Heart left ventricle (tissue), 16 donors: Measurements from ENCODE around the gene PPP2R3C. TPM values are rescaled to one million over a fixed set of nuclear protein-coding genes. Genes with fewer than 3 reads are reported as not detected.

Source experiments
- ATAC-seq, 4 donors: fragments of 200-7000 bp; cut with Tn5 transposase; one replicate each; pipeline ENCODE4 v1.9.1; 2020 to 2022; ENCODE audit warnings: moderate library complexity in 4 of 4, mild to moderate bottlenecking in 3 of 4, moderate number of reproducible peaks in 1 of 4
- DNase-seq, 5 donors: peaks; one replicate each; pipeline ENCODE4 v3.0.0-alpha.2; 2020
- H3K27ac ChIP-seq, 12 donors: fragments of 200-600 bp; sonication (generic) in 4 of 12; one replicate each; pipeline versions ENCODE4 v1.5.0 to v1.8.0; 2016 to 2022; ENCODE audit warnings: mild to moderate bottlenecking in 2 of 12
- H3K27me3 ChIP-seq, 9 donors: fragments of 200-600 bp; sonication (generic) in 2 of 9; one replicate each; pipeline versions ENCODE4 v1.5.1 to v1.8.0; 2016 to 2022; ENCODE audit warnings: mild to moderate bottlenecking in 3 of 9
- H3K36me3 ChIP-seq, 9 donors: fragments of 200-600 bp; sonication (generic) in 2 of 9; one replicate each; pipeline versions ENCODE4 v1.5.0 to v1.8.0; 2018 to 2022; ENCODE audit warnings: mild to moderate bottlenecking in 2 of 9
- H3K4me1 ChIP-seq, 12 donors: fragments of 200-600 bp; sonication (generic) in 4 of 12; one replicate each; pipeline versions ENCODE4 v1.5.0 to v1.8.0; 2016 to 2022; ENCODE audit warnings: mild to moderate bottlenecking in 3 of 12
- H3K4me3 ChIP-seq, 12 donors: fragments of 200-600 bp; sonication (generic) in 4 of 12; one replicate each; pipeline versions ENCODE4 v1.5.0 to v1.8.0; 2017 to 2022; ENCODE audit warnings: mild to moderate bottlenecking in 9 of 12, moderate library complexity in 4 of 12
- H3K9me3 ChIP-seq, 12 donors: fragments of 200-600 bp; sonication (generic) in 4 of 12; one replicate each; pipeline versions ENCODE4 v1.5.0 to v1.8.0; 2016 to 2022; ENCODE audit warnings: mild to moderate bottlenecking in 1 of 12
- POLR2A ChIP-seq, 2 donors: fragments of 450-650 bp; IDR thresholded peaks; one replicate each; pipeline ENCODE4 v1.6.1; 2017; ENCODE audit warnings: antibody characterized with exemption in 2 of 2, mild to moderate bottlenecking in 2 of 2, moderate library complexity in 2 of 2
- WGBS, 4 donors: extraction: QIAGEN DNeasy Blood & Tissue Kit in 2 of 4; methylation state at CpG; one replicate each; pipeline versions ENCODE4 v1.1.5 to v1.1.7; 2013 to 2018; 5-methylcytosine and 5-hydroxymethylcytosine counted together
- intact Hi-C, 10 donors: fragments of 100-400 bp; cut with DNase I; formaldehyde crosslinking; loops; one replicate each; pipeline versions ENCODE4 v1.11.1 to v1.14.2; 2022
- polyA plus RNA-seq, 2 donors: library from polyadenylated mRNA; stranded (reverse); fragments of 200-250 nt; gene quantifications; one replicate each; pipeline ENCODE4 v1.2.3, GENCODE V29; 2013
- total RNA-seq, 9 donors: library from RNA; depleted of rRNA in 2 of 9; stranded (reverse); fragments of >200 nt in 2 of 9; fragmentation: NEBNext Ultra II Directional in 3 of 9; extraction: Animal tissue kit (Norgen Biotek cat#: 25700) in 3 of 9; gene quantifications; one replicate each; pipeline versions ENCODE4 v1.1.0 to v1.2.4, GENCODE V29; 2016 to 2023
- TF ChIP-seq, protein P1 (sequence below), 12 donors: fragments of 200-600 bp; sonication (generic) in 4 of 12; IDR thresholded peaks; one replicate each; pipeline versions ENCODE4 v1.5.0 to v1.8.0; 2018 to 2022; ENCODE audit warnings: antibody characterized with exemption in 12 of 12, mild to moderate bottlenecking in 5 of 12
- donor health status: ischemic (EF 13 %, LVEDD 7.1; RV severe dilation, severe dysfunction).
- donor health status: healthy with polysubstance abuse.
- donor health status: DM: no; HTN: yes; CAD: no.
- donor health status: DM: no; HTN: no; CAD: no.
- donor health status: ischemic (EF 25% LVEDD 6.9; RV normal size, moderate dysfunction).
- donor health status: ischemic (EF 25% LVEDD 5.7; RV mildly dilated, moderate dysfunction).
- donor health status: healthy.
- donor health status: DM: yes; HTN: yes; CAD: no.
- donor health status: ischemic (EF 35%, LVEDD 5.7; RV mildly dilated, moderate dysfunction).
- donor health status: nonischemic (EF 11% LVEDD 7.7; RV severe dilation, severe dysfunction).
- donor health status: DM: yes; HTN: yes; CAD: no.
- donor health status: PGD.
- donor health status: ischemic (EF 29% LVEDD 5.4; RV normal size, mild dysfunction).
- donor health status: nonischemic (EF 23%, LVEDD 6.1; RV moderate dilation, normal function).

Gene PPP2R3C
- total and polyA plus RNA-seq, 11 donors: 15.2 to 37.3 (median 28.5) TPM

DNA sequence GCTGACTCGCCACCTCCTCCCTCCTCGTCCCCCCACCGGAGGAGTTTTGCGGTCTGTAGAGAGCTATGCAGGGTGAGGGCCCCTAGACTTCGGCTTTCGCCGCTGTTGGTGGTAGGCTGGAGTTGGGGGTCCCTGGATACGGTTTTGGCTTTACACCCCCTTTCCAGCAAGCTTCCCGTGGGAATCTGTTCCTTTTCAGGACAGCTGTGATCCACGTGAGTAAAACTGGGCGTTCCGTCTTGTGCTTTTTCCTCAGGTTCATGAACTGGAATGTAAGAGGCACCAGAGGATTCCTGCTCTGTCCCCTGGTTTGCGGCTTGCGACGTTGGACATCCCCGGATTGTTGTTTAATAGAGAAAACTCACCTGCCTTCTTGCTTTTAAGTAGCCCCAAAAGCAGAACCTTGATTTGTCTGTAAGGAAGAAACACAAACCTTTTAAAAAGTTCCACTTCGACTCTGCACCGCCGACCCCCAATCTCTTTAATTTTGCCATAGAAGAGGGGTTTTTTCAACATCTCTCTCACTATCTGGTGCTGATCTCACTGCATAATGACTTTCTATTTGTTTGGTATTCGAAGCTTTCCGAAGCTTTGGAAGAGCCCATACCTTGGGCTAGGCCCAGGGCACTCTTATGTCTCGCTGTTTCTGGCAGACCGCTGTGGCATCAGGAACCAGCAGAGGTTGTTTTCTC lies 1.1 kb upstream of the PPP2R3C start:
- no peak for DNase-seq
- Histone ChIP-seq H3K4me3 (peak overlapping the region; percentile 55 to 86 (median 68)), H3K36me3 (peaks cover 0 to 30% (median 9%) of the 10 kb centered on the region in 9 donors), H3K27me3 (no peaks in the 10 kb centered on the region), H3K27ac (peak overlapping the region; percentile 91 to 100 (median 96)), H3K9me3 (no peaks in the 10 kb centered on the region), H3K4me1 (peaks cover 0 to 50% (median 18%) of the 10 kb centered on the region in 12 donors)
- no peak for TF ChIP-seq POLR2A (IDR thresholded peaks at IDR 0.05)
- TF ChIP-seq, protein P1, sequence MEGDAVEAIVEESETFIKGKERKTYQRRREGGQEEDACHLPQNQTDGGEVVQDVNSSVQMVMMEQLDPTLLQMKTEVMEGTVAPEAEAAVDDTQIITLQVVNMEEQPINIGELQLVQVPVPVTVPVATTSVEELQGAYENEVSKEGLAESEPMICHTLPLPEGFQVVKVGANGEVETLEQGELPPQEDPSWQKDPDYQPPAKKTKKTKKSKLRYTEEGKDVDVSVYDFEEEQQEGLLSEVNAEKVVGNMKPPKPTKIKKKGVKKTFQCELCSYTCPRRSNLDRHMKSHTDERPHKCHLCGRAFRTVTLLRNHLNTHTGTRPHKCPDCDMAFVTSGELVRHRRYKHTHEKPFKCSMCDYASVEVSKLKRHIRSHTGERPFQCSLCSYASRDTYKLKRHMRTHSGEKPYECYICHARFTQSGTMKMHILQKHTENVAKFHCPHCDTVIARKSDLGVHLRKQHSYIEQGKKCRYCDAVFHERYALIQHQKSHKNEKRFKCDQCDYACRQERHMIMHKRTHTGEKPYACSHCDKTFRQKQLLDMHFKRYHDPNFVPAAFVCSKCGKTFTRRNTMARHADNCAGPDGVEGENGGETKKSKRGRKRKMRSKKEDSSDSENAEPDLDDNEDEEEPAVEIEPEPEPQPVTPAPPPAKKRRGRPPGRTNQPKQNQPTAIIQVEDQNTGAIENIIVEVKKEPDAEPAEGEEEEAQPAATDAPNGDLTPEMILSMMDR (IDR thresholded peaks at IDR 0.05): no peak
- peak; percentile 4 to 51 (median 18) for ATAC-seq
- intact Hi-C loops: loop anchor here in 6 of 10 donors (2.0 to 10.0 kb wide), 8 partner anchors 76 to 684 kb away; partner anchors contain the start of genes BAZ1A (in 2 of the 6), FAM177A1 (in 1 of the 6), NFKBIA (in 1 of the 6) and RALGAPA1 (in 1 of the 6)
- 6 to 9% (median 8%) methylated on average over 18 to 23 of the region's 23 CpGs for WGBS, 4 donors

DNA sequence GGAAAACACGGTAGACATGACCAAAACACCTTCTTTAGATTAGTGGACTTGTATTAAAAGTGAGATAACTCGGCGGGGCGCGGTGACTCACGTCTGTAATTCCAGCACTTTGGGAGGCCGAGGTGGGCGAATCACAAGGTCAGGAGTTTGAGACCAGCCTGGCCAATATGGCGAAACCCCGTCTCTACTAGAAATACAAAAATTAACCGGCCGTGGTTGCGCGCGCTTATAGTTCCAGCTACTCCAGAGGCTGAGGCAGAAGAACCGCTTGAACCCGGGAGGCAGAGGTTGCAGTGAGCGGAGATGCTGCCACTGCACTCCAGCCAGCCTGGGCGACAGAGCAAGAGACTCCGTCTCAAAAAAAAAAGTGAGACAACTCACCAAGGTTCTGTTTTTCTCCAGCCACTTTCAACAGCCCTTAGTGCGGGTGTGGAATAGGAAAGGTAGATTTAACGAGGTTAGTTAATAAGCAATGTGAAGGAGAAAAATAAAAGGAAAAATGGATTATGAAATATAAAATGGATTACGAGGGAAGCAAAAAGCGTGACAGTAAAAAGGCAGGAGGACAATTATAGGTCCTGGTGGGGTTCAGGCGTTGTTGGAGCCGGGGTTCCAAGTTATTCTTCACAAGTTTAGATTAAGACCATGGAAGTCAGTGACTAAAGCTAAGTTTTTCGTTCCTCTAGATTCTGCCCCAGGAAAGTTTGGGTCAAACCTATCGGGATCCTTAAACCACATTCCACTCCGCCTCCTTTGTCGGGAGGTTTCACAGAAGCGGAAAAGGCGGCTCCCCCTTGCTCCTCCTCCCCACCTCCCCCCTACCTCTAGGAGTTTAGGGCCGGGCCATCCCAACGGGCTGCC lies 534 bp downstream of the PPP2R3C start:
- no peak for DNase-seq
- Histone ChIP-seq H3K27ac (peak overlapping the region; percentile 91 to 100 (median 96)), H3K9me3 (no peaks in the 10 kb centered on the region), H3K27me3 (no peaks in the 10 kb centered on the region), H3K4me1 (peaks cover 0 to 53% (median 18%) of the 10 kb centered on the region in 12 donors), H3K36me3 (peaks cover 0 to 33% (median 13%) of the 10 kb centered on the region in 9 donors), H3K4me3 (peak overlapping the region; percentile 55 to 86 (median 68))
- no peak for TF ChIP-seq POLR2A (IDR thresholded peaks at IDR 0.05)
- TF ChIP-seq, protein P1 (IDR thresholded peaks at IDR 0.05): no peak
- WGBS, 4 donors: 16 to 28% (median 20%) methylated on average over 34 of the region's 34 CpGs
- intact Hi-C loops: loop anchor here in 6 of 10 donors (1.0 to 10.0 kb wide), 10 partner anchors 74 to 686 kb away; partner anchors contain the start of genes FAM177A1 (in 4 of the 6), SRP54 (in 2 of the 6), BAZ1A (in 1 of the 6) and NFKBIA (in 1 of the 6)
- ATAC-seq: no peak

DNA sequence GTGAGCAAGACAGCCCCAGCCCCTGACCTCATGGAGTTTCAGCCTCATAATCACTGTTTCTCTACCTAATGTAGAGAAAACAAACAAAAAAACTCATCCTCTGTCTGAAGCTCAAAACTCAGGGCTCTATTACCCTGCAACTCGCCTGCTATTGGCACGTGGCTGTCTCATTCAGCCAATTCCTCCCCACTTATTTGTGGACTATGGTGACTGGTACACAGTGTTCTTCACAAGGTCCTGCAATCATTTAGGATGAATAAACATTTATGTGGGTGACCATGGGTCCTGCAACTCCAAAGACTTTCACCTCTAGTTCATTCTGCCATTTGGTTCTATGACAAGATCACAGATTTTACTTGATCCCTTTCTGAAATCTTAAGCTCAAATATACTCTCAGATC lies 4.7 kb downstream of the PPP2R3C start:
- no peak for DNase-seq
- Histone ChIP-seq H3K9me3 (peaks cover 0 to 2% (median 0%) of the 10 kb centered on the region in 12 donors), H3K4me3 (no peak overlapping the region), H3K4me1 (peaks cover 0 to 30% (median 8%) of the 10 kb centered on the region in 12 donors), H3K27me3 (no peaks in the 10 kb centered on the region), H3K36me3 (peaks cover 0 to 75% (median 54%) of the 10 kb centered on the region in 9 donors), H3K27ac (peak overlapping the region in 1 of 12 donors; percentile 28)
- 91 to 97% (median 95%) methylated on average over 2 of the region's 2 CpGs for WGBS, 4 donors
- no peak for ATAC-seq
- TF ChIP-seq, protein P1 (IDR thresholded peaks at IDR 0.05): no peak
- no peak for TF ChIP-seq POLR2A (IDR thresholded peaks at IDR 0.05)
- intact Hi-C loops: no loop called here
